ENCODE measurements around the gene ZNF236.

GRCh38 chr18:76873311-76873710, 51.0 kb downstream of the ZNF236 start:
- TF ChIP-seq, protein P1, sequence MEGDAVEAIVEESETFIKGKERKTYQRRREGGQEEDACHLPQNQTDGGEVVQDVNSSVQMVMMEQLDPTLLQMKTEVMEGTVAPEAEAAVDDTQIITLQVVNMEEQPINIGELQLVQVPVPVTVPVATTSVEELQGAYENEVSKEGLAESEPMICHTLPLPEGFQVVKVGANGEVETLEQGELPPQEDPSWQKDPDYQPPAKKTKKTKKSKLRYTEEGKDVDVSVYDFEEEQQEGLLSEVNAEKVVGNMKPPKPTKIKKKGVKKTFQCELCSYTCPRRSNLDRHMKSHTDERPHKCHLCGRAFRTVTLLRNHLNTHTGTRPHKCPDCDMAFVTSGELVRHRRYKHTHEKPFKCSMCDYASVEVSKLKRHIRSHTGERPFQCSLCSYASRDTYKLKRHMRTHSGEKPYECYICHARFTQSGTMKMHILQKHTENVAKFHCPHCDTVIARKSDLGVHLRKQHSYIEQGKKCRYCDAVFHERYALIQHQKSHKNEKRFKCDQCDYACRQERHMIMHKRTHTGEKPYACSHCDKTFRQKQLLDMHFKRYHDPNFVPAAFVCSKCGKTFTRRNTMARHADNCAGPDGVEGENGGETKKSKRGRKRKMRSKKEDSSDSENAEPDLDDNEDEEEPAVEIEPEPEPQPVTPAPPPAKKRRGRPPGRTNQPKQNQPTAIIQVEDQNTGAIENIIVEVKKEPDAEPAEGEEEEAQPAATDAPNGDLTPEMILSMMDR (IDR thresholded peaks at IDR 0.05): no peak
- no peak for TF ChIP-seq POLR2A (IDR thresholded peaks at IDR 0.05; ENCODE audit: low read depth)
